ENCODE results near the gene ACSL5.

ACSL5 gene

DNA sequence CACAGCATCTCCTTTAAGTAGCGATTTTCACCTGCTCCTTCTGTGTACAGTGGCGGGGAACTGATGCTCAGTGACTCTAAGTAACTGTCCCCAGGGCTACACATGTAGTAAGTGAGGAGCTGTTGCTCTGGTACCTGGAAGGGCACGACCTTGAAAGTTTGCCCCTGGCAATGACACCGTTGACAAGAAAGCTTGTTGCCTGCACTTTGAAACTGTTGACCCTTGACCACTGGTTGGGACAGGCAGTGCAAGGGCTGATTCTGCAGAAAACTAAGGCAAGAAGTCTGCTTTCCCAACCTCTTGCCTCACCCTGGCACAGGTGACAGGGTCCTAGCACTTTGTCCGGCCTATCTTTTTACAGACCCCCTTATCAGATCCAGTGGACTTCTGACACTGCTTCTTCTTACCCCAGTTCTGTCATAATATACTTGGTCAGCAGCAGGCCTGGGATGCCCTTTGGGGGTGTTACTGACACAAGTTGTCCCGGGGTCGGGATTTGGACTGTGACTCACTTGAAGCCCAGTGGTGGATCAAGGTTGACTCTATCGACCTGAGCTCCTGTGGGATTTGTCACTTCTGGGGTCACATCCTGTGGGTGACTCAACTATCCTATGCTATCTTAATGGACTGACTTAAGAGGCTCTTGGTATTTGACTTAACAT lies 5.8 kb downstream of the ACSL5 start:
- TF ChIP-seq, protein P1, sequence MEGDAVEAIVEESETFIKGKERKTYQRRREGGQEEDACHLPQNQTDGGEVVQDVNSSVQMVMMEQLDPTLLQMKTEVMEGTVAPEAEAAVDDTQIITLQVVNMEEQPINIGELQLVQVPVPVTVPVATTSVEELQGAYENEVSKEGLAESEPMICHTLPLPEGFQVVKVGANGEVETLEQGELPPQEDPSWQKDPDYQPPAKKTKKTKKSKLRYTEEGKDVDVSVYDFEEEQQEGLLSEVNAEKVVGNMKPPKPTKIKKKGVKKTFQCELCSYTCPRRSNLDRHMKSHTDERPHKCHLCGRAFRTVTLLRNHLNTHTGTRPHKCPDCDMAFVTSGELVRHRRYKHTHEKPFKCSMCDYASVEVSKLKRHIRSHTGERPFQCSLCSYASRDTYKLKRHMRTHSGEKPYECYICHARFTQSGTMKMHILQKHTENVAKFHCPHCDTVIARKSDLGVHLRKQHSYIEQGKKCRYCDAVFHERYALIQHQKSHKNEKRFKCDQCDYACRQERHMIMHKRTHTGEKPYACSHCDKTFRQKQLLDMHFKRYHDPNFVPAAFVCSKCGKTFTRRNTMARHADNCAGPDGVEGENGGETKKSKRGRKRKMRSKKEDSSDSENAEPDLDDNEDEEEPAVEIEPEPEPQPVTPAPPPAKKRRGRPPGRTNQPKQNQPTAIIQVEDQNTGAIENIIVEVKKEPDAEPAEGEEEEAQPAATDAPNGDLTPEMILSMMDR (IDR thresholded peaks at IDR 0.05; ENCODE audit: low read length), result no peak
- no peak for TF ChIP-seq EZH2 (IDR thresholded peaks at IDR 0.05; ENCODE audit: borderline replicate concordance, low read length)

DNA sequence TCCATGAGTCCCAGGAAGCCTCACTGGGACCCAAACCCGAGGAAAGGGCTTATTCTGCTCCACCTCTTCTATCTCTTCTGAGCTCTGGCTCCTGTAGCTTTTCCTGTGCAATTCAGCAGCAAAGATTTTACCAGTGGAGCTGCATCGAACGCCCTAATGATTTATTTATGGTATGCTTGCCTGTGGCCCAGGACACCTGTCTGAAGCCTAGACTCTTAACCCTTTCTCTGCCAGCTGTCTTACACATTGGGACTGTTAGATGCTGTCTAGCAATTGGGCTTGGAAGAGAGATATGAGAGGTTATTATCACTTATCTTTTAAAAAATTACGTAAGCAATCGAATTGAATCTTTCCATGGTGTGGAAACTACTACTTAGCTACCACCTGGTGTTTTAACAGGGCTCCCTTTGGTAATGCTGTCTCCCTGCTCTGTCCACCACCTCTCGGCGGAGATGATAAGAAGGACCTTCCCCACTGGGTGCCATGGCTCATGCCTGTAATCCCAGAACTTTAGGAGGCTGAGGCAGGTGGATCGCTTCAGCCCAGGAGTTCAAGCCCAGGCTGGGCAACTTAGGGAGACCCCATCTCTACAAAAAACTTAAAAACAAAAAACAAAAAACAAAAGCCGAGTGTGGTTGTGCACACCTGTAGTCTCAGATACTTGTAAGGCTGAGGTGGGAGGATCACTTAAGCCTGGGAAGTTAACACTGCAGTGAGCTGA lies 8.8 kb downstream of the ACSL5 start:
- Histone ChIP-seq H3K4me3 (ENCODE audit: low read depth, low read length, poor library complexity, severe bottlenecking) (no peak overlapping the region), H3K9ac (ENCODE audit: low read length) (no peak overlapping the region), H3K27ac (ENCODE audit: low read depth, low read length, poor library complexity, severe bottlenecking) (no peak overlapping the region), H2AFZ (ENCODE audit: low read length) (no peak overlapping the region), H4K20me1 (ENCODE audit: insufficient read depth, low read length) (no peaks in the 10 kb centered on the region), H3K79me2 (ENCODE audit: insufficient read depth, low read length) (0 out of 2 replicates have a peak, but pooled peaks cover 8% of the 10 kb centered on the region), H3K9me2 (ENCODE audit: low read depth, low read length) (no peaks in the 10 kb centered on the region), H3K4me2 (ENCODE audit: low read length) (no peak overlapping the region), H3K9me3 (ENCODE audit: low read length) (no peaks in the 10 kb centered on the region), H3K27me3 (ENCODE audit: insufficient read depth, low read length) (no peaks in the 10 kb centered on the region), H3F3A (ENCODE audit: insufficient read depth, low read length) (no peaks in the 10 kb centered on the region), H3K4me1 (ENCODE audit: insufficient read depth, low read length, severe bottlenecking) (no peaks in the 10 kb centered on the region), H3K36me3 (ENCODE audit: insufficient read depth, low read length) (peaks cover 14% of the 10 kb centered on the region; the same call in 1 of the 2 replicates)
- TF ChIP-seq, protein P1 (IDR thresholded peaks at IDR 0.05; ENCODE audit: low read length), result no peak
- TF ChIP-seq EZH2 (IDR thresholded peaks at IDR 0.05; ENCODE audit: borderline replicate concordance, low read length), result no peak

More for the DNA sequence above, 5.8 kb downstream of the ACSL5 start:
- H3F3A ChIP-seq (ENCODE audit: insufficient read depth, low read length), result no peaks in the 10 kb centered on the region
- H3K36me3 ChIP-seq (ENCODE audit: insufficient read depth, low read length), result peaks cover 14% of the 10 kb centered on the region; the same call in 1 of the 2 replicates
- H3K9me3 ChIP-seq (ENCODE audit: low read length), result no peaks in the 10 kb centered on the region
- no peak overlapping the region for H3K9ac ChIP-seq (ENCODE audit: low read length)
- H3K27ac ChIP-seq (ENCODE audit: low read depth, low read length, poor library complexity, severe bottlenecking), result no peak overlapping the region
- no peak overlapping the region for H3K4me3 ChIP-seq (ENCODE audit: low read depth, low read length, poor library complexity, severe bottlenecking)
- H3K4me2 ChIP-seq (ENCODE audit: low read length), result no peak overlapping the region
- H3K27me3 ChIP-seq (ENCODE audit: insufficient read depth, low read length), result no peaks in the 10 kb centered on the region
- no peaks in the 10 kb centered on the region for H3K9me2 ChIP-seq (ENCODE audit: low read depth, low read length)
- H3K4me1 ChIP-seq (ENCODE audit: insufficient read depth, low read length, severe bottlenecking), result peaks cover 25% of the 10 kb centered on the region
- peaks cover 5% of the 10 kb centered on the region; the same call in 1 of the 2 replicates for H3K79me2 ChIP-seq (ENCODE audit: insufficient read depth, low read length)
- H4K20me1 ChIP-seq (ENCODE audit: insufficient read depth, low read length), result no peaks in the 10 kb centered on the region
- no peak overlapping the region for H2AFZ ChIP-seq (ENCODE audit: low read length)

DNA sequence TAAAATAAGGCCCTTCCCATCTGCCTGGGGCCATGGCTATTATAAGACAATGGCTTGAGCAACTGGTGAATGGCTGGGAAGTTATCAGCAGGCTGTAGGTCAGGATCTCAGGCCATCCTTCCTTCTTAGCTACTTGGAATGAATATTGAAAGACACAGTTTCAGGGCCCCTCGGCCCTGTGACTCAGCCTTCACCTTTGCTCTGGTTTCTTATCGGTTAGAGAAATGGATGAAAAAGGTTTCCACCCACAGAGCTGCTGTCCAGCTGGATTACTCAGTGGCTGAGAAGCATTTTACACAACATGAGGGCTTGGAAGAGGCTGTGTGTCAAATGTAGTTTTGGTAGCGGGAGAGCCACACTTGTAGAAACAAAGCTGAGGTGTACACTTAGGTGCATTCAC lies 9.4 kb downstream of the ACSL5 start:
- no peak overlapping the region for H3K9ac ChIP-seq (ENCODE audit: low read length)
- no peak overlapping the region for H3K4me2 ChIP-seq (ENCODE audit: low read length)
- H4K20me1 ChIP-seq (ENCODE audit: insufficient read depth, low read length), result no peaks in the 10 kb centered on the region
- H3K27ac ChIP-seq (ENCODE audit: low read depth, low read length, poor library complexity, severe bottlenecking), result no peak overlapping the region
- H3K4me1 ChIP-seq (ENCODE audit: insufficient read depth, low read length, severe bottlenecking), result no peaks in the 10 kb centered on the region
- H3K79me2 ChIP-seq (ENCODE audit: insufficient read depth, low read length), result 0 out of 2 replicates have a peak, but pooled peaks cover 8% of the 10 kb centered on the region
- H3K4me3 ChIP-seq (ENCODE audit: low read depth, low read length, poor library complexity, severe bottlenecking), result no peak overlapping the region
- H3F3A ChIP-seq (ENCODE audit: insufficient read depth, low read length), result no peaks in the 10 kb centered on the region
- no peaks in the 10 kb centered on the region for H3K9me3 ChIP-seq (ENCODE audit: low read length)
- peaks cover 14% of the 10 kb centered on the region; the same call in 1 of the 2 replicates for H3K36me3 ChIP-seq (ENCODE audit: insufficient read depth, low read length)
- no peaks in the 10 kb centered on the region for H3K27me3 ChIP-seq (ENCODE audit: insufficient read depth, low read length)
- no peak for TF ChIP-seq EZH2 (IDR thresholded peaks at IDR 0.05; ENCODE audit: borderline replicate concordance, low read length)
- TF ChIP-seq, protein P1 (IDR thresholded peaks at IDR 0.05; ENCODE audit: low read length), result no peak
- no peak overlapping the region for H2AFZ ChIP-seq (ENCODE audit: low read length)
- no peaks in the 10 kb centered on the region for H3K9me2 ChIP-seq (ENCODE audit: low read depth, low read length)

Data from OCI-LY1 (cell line).